Measurements from ENCODE around the gene MTA1. TPM values are rescaled to one million over a fixed set of nuclear protein-coding genes. Genes with fewer than 3 reads are reported as not detected.
A peak's percentile ranks its signal among the peaks of the same experiment; 100 is the strongest.

MTA1 gene
- total RNA-seq (2021): 238 and 250 TPM in 2 replicates
- Bru-seq, nascent RNA: percentile 77 among the genes with signal in this experiment
- BruChase-seq, experiment 1, labeled RNA remaining after a 2-hour chase: percentile 85 among the genes with signal in this experiment
- BruChase-seq, experiment 2, labeled RNA remaining after a 6-hour chase: percentile 91 among the genes with signal in this experiment
- long read RNA-seq, transcript MTA1-202 (20 exons, 2,709 nt): minor isoform, 19 of 133 reads
- long read RNA-seq, transcript MTA1-201 (21 exons, 2,876 nt): major isoform, 35 of 133 reads
- long read RNA-seq, transcript MTA1-211 (3 exons, 842 nt): minor isoform, 11 of 133 reads
- long read RNA-seq, transcript MTA1-212 (2 exons, 700 nt): minor isoform, 15 of 133 reads
- long read RNA-seq, partial matches to known transcripts: 14 of 133 reads
- long read RNA-seq, other reads (novel, unspliced or antisense): 37 of 133 reads

- no TSS peak for BruUV-seq (replicated peaks)
- Histone ChIP-seq H3K9me3 (ENCODE audit: low read depth, low read length, poor library complexity, severe bottlenecking) (no peaks in the 10 kb centered on the region), H3K4me1 (ENCODE audit: insufficient read depth, low read length, poor library complexity, severe bottlenecking) (peaks cover 28% of the 10 kb centered on the region), H3K4me3 (ENCODE audit: low read depth, low read length, poor library complexity, severe bottlenecking) (peak within 1 kb of the TSS; percentile 97), H3K27ac (ENCODE audit: low read depth, low read length, poor library complexity, severe bottlenecking) (peak within 1 kb of the TSS; percentile 91), H3K36me3 (ENCODE audit: insufficient read depth, low read length, poor library complexity, severe bottlenecking) (peaks cover 6% of the 10 kb centered on the region), H3K27me3 (replicated peaks; ENCODE audit: insufficient read depth, low read depth, low read length, poor library complexity) (no peaks in the 10 kb centered on the region)
- intact Hi-C loops (cut with micrococcal nuclease; ENCODE audit: unreplicated experiment): no loop called here
- ChIA-PET POLR2A (ENCODE audit: low non-redundant PET) (no interaction called here), CTCF (no interaction called here)
- no peak for TF ChIP-seq EZH2 (IDR thresholded peaks at IDR 0.05; ENCODE audit: borderline replicate concordance, low read depth, low read length, poor library complexity, severe bottlenecking)
- TF ChIP-seq CTCF (conservative IDR thresholded peaks at IDR 0.05; ENCODE audit: low read depth, low read length): no peak
- peak; percentile 74 for DNase-seq (ENCODE audit: low spot score)
Measured at GRCh38 chr14:105419195-105420091, at the start of gene MTA1. MTA1 (plus strand) TSS chr14:105419827; CDS start chr14:105420036, 209 bp downstream.

GRCh38 chr14:105374389-105374788 is 45.2 kb upstream of the MTA1 start:
- intact Hi-C loops (cut with micrococcal nuclease; ENCODE audit: unreplicated experiment): loop anchor here (5.0 kb wide), 1 partner anchor 153 kb away; the partner anchor contains the start of gene TMEM121
- Histone ChIP-seq H3K27me3 (replicated peaks; ENCODE audit: insufficient read depth, low read depth, low read length, poor library complexity) (no peaks in the 10 kb centered on the region), H3K4me3 (ENCODE audit: low read depth, low read length, poor library complexity, severe bottlenecking) (no peak overlapping the region), H3K9me3 (ENCODE audit: low read depth, low read length, poor library complexity, severe bottlenecking) (no peaks in the 10 kb centered on the region), H3K36me3 (ENCODE audit: insufficient read depth, low read length, poor library complexity, severe bottlenecking) (no peaks in the 10 kb centered on the region), H3K4me1 (ENCODE audit: insufficient read depth, low read length, poor library complexity, severe bottlenecking) (no peaks in the 10 kb centered on the region), H3K27ac (ENCODE audit: low read depth, low read length, poor library complexity, severe bottlenecking) (no peak overlapping the region)
- BruUV-seq (replicated peaks): no TSS peak
- CTCF ChIA-PET: no interaction called here
- POLR2A ChIA-PET (ENCODE audit: low non-redundant PET): no interaction called here
- TF ChIP-seq EZH2 (IDR thresholded peaks at IDR 0.05; ENCODE audit: borderline replicate concordance, low read depth, low read length, poor library complexity, severe bottlenecking) (no peak), CTCF (conservative IDR thresholded peaks at IDR 0.05; ENCODE audit: low read depth, low read length) (no peak)
- no peak for DNase-seq (ENCODE audit: low spot score)

- Histone ChIP-seq H3K27ac (ENCODE audit: low read depth, low read length, poor library complexity, severe bottlenecking) (no peak overlapping the region), H3K9me3 (ENCODE audit: low read depth, low read length, poor library complexity, severe bottlenecking) (no peaks in the 10 kb centered on the region), H3K4me1 (ENCODE audit: insufficient read depth, low read length, poor library complexity, severe bottlenecking) (no peaks in the 10 kb centered on the region), H3K27me3 (replicated peaks; ENCODE audit: insufficient read depth, low read depth, low read length, poor library complexity) (no peaks in the 10 kb centered on the region), H3K4me3 (ENCODE audit: low read depth, low read length, poor library complexity, severe bottlenecking) (no peak overlapping the region), H3K36me3 (ENCODE audit: insufficient read depth, low read length, poor library complexity, severe bottlenecking) (no peaks in the 10 kb centered on the region)
- DNase-seq (ENCODE audit: low spot score): no peak
- ChIA-PET CTCF (no interaction called here), POLR2A (ENCODE audit: low non-redundant PET) (no interaction called here)
- no peak for TF ChIP-seq CTCF (conservative IDR thresholded peaks at IDR 0.05; ENCODE audit: low read depth, low read length)
- no peak for TF ChIP-seq EZH2 (IDR thresholded peaks at IDR 0.05; ENCODE audit: borderline replicate concordance, low read depth, low read length, poor library complexity, severe bottlenecking)
- intact Hi-C loops (cut with micrococcal nuclease; ENCODE audit: unreplicated experiment): no loop called here
- no TSS peak for BruUV-seq (replicated peaks)
Measured at GRCh38 chr14:105375635-105376057, 44.0 kb upstream of the MTA1 start.
